ENCODE results near the gene ILK.

DNA sequence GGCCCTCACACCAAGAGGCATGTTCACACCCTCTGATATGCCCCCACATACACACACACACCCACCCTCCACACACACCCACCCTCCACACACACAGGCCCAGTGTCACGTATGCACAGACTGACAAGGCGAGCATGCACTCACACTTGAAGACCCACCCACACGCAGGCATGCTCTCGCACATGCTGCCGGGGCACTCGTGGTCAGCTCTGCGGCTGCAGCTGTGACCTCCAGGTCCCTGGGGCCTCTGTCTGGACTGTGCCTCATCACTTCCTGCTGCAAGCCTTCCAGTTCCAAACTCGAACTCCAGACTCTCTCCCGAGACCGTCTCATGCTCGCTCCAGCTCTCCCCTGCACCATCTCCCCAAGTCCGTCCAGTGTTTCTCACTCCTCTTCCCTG lies 42.5 kb downstream of the ILK start:
- TF ChIP-seq, protein P1, sequence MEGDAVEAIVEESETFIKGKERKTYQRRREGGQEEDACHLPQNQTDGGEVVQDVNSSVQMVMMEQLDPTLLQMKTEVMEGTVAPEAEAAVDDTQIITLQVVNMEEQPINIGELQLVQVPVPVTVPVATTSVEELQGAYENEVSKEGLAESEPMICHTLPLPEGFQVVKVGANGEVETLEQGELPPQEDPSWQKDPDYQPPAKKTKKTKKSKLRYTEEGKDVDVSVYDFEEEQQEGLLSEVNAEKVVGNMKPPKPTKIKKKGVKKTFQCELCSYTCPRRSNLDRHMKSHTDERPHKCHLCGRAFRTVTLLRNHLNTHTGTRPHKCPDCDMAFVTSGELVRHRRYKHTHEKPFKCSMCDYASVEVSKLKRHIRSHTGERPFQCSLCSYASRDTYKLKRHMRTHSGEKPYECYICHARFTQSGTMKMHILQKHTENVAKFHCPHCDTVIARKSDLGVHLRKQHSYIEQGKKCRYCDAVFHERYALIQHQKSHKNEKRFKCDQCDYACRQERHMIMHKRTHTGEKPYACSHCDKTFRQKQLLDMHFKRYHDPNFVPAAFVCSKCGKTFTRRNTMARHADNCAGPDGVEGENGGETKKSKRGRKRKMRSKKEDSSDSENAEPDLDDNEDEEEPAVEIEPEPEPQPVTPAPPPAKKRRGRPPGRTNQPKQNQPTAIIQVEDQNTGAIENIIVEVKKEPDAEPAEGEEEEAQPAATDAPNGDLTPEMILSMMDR (conservative IDR thresholded peaks at IDR 0.05; ENCODE audit: low read depth, low read length): no peak
- TF ChIP-seq EZH2 (IDR thresholded peaks at IDR 0.05; ENCODE audit: borderline replicate concordance, low read depth, low read length, poor library complexity, severe bottlenecking): no peak
